Astrocyte of the hippocampus (primary cell): ENCODE data around the gene METTL2B.

Source experiments
- DNase-seq: peaks from one replicate; pipeline ENCODE4 v3.0.0; 2011; ENCODE audit warnings: low read depth, low spot score

The METTL2B gene

GRCh38 chr7:128476402-128477335 is at the start of gene METTL2B:
Gene METTL2B (plus strand): TSS chr7:128476748. CDS start chr7:128476766, 18 bp downstream.
- peak; percentile 95 for DNase-seq

- peak; percentile 76 for DNase-seq
Observed at GRCh38 chr7:128427289-128427891, 49.2 kb upstream of the METTL2B start.

GRCh38 chr7:128430207-128430606 is 46.3 kb upstream of the METTL2B start:
- DNase-seq, result no peak

GRCh38 chr7:128431221-128431620 is 45.3 kb upstream of the METTL2B start:
- no peak for DNase-seq

- DNase-seq, result no peak
Observed at GRCh38 chr7:128431754-128432153, 44.8 kb upstream of the METTL2B start.

GRCh38 chr7:128434413-128435326 is 41.9 kb upstream of the METTL2B start:
- no peak for DNase-seq

- DNase-seq, result no peak
Observed at GRCh38 chr7:128435327-128435686, 41.2 kb upstream of the METTL2B start.

- DNase-seq, result no peak
Observed at GRCh38 chr7:128437426-128438332, 38.9 kb upstream of the METTL2B start.

- no peak for DNase-seq
Observed at GRCh38 chr7:128442356-128442755, 34.2 kb upstream of the METTL2B start.

GRCh38 chr7:128443831-128444600 is 32.5 kb upstream of the METTL2B start:
- DNase-seq, result no peak

GRCh38 chr7:128446306-128446705 is 30.2 kb upstream of the METTL2B start:
- DNase-seq, result peak; percentile 23

- DNase-seq, result no peak
Observed at GRCh38 chr7:128447941-128448564, 28.5 kb upstream of the METTL2B start.

- DNase-seq, result no peak
Observed at GRCh38 chr7:128448751-128449302, 27.7 kb upstream of the METTL2B start.

- DNase-seq, result no peak
Observed at GRCh38 chr7:128450409-128450808, 26.1 kb upstream of the METTL2B start.

- DNase-seq, result no peak
Observed at GRCh38 chr7:128450913-128451312, 25.6 kb upstream of the METTL2B start.

- no peak for DNase-seq
Observed at GRCh38 chr7:128452552-128452951, 24.0 kb upstream of the METTL2B start.

GRCh38 chr7:128453836-128454804 is 22.4 kb upstream of the METTL2B start:
- peak; percentile 89 for DNase-seq
